Measurements from ENCODE around the gene GSG1L. TPM values are rescaled to one million over a fixed set of nuclear protein-coding genes. Genes with fewer than 3 reads are reported as not detected.

Gene GSG1L
- total RNA-seq, 1 experiment from 2014 or later, result not detected

DNA sequence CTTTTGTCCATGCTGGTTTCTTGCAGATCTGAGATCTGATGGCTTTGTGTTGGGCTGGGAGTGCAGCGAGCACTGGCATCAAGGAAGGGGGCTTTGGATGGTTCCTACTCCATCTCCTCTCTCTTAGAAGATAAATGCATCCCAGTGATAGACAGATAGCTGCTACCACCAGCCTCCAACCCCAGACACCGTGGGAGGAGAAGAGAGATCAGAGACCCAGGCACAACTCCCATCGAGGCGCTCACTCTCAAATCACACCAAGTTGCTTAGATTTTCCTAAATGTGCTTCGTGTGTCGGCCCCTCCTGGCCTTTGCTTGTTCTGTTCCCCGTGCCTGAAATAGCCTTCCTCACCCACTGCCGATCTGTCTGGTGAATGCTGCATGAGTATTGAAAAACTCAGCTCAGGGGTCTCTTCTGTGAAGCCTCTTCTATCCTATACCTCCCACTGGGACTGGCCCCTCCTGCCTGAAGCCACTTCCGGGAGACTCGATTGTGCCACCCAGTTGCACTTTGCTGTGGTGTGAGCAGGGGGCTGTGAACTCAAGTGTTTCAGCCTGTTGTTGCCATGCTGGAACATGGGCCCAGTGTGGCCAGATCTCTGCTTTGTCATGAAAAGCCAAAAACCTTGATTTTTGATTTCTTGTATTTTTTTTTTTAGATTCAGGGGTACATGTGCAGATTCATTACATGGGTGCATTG lies 242.7 kb downstream of the GSG1L start:
- no peak for DNase-seq (ENCODE audit: low read depth)

DNA sequence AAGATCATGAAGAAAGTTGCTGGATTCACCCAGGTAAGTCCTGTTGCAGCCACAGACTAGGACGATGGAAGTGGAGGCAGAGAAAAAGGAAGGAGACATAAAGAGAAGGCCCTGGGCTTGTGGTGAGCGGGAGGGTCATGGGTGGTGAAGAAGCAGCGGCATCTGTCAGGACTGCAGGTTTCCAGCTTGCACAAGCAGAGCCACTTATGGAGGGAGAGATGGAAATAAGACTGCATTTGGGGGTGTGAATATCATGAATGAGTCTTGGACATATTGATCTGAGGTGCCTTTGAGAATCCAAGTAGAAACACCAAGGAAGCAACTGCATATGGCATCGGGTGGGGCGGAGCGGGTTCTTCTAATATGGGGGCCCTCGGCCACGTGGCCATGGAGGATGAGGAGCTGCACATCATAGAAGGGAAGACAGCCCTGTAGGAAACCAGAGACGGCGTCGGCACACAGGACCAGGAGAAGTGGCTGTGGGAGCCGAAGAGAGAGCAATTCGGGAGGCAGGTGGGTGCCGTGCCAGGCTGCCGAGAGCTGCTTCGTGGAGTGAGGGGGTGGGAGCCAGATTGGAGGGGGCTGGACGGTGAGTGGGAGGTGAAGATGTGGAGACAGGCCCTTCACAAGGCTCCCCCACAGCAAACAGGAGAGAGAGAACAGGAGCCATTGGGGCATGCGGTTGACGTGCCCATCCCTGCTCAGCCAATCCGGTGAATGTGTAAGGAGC lies 243.5 kb downstream of the GSG1L start:
- no peak for DNase-seq (ENCODE audit: low read depth)

DNA sequence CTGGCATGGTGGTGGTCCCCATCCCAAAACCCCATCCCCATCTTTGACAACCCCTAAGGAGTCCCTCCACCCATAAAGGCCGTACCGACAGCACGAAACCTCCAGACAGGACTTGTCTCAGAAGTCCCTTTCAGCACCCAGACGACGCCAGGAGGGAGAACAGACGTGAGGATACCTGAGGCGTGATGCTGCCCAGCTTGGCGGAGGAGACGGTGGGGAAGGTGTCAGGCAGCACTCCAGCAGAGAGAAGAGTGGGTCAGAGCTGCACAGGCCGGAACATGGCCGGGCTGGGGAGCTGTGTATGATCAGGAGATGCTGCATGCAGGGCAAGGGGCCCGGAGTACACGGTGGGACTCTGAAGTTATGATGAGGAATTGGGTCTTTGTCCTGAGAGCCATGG lies 244.2 kb downstream of the GSG1L start:
- no peak for DNase-seq (ENCODE audit: low read depth)

DNA sequence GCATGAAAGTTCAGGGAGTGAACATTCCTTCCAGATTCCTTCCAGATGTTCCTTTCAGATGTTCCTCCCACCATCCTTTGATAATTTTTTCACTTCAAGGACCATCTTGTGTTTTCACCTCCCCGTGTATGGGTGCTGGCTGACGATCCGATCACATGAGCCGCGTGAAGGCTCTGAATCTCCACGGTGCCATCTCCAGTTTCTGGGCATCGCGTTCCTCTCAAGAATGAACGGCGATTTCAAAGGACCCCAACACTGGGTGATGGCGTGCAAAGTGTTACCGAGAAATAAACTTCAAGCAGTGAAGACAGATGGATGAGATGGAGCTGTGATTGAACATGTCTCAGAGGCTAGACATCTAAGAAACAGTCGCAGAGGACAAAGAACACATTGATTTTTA lies 245.3 kb downstream of the GSG1L start:
- DNase-seq (ENCODE audit: low read depth), result no peak

DNA sequence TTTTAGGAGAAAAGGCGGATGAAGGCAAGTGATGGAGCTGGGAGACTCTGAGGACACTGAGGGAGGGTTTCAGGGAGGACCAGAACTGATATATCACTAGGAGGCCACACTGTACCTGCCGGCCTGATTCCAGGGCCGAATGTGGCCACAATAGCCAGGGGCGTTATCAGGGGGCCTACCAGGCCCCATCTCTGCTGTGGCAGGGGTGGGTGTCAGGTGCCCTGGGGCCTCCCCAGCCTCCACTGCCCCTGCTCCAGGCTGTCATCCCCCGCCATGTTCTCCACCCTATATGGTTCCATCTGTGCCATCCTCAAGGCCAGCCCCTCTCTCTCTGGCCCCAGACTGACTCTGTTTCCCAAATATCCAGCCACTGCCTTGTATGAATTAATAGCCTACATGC lies 246.5 kb downstream of the GSG1L start:
- no peak for DNase-seq (ENCODE audit: low read depth)

DNA sequence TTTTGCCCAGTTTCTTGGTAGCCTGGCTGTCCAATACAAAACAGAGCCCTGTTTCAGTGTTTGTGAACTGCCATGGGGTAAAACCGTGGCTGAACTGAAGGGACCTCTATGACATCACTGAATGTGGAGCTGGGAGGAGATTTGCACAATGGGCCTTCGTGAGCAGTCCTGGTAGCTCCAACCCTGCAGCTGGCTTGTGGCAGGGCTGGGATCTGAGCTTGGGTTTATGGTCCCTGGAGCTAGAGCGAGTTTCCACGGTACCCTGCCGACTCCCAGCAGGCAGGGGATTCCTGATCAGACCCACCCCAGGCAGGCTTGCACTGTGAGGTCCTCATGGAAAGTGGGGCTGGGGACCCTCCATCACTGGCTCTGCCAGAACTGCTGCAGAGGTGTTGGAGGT lies 247.0 kb downstream of the GSG1L start:
- no peak for DNase-seq (ENCODE audit: low read depth)

DNA sequence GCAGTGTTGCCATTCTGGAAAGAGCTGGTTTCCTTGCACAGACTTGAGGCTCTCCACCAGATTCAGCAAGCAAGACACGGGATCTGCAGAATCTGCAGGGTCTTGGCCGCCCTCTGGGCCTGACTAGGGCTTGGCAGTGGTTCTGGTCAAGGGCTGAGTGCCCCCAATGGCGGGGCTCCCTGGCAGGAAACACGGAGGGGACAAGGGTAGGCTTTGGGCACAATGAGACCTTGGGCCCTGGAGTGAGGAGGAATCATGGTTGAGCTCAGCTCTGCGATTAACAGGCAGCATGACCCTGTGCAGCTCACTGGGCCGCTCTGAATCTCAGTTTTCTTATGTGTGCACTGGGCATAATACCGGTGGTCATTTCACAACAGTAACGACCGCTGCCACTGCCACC lies 249.9 kb downstream of the GSG1L start:
- DNase-seq (ENCODE audit: low read depth), result no peak

DNA sequence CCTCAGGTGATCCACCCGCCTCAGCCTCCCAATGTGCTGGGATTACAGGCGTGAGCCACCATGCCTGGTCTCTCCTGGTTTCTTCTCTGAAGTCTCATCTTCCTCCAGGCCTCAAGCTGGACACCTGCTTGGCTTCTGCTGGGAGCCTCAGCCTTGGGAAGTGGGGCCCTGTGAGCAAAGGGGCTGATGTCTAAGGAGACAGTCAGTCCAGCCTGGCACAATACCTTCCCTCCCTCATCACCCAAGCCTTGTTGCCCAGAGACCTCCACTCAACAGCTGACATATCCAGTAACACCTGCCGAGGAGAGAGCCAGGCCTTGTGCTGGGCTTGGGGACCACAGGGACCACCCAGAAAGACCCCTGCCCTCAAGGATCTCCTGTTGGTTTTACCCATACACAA lies 251.6 kb downstream of the GSG1L start:
- DNase-seq (ENCODE audit: low read depth), result no peak

DNA sequence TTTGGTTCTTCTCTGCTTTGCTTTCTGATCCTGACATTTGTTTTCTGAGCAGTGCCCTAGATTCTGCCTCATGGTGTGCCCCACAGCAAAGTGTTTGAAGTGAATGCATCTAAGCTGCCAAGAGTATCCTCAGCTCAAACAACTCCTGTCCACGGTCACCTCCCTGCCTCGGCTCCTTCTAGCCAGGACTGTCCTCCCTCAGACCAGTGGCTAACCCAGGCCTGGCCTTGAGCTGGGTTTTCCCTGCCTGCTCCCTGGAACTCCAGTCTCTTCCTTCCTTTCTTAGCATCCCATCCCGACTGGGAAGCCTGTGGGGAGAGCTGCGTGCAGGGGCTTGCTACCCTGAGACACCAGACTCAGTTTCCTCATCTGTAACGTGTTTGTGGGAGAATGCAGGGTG lies 256.5 kb downstream of the GSG1L start:
- DNase-seq (ENCODE audit: low read depth), result no peak

DNA sequence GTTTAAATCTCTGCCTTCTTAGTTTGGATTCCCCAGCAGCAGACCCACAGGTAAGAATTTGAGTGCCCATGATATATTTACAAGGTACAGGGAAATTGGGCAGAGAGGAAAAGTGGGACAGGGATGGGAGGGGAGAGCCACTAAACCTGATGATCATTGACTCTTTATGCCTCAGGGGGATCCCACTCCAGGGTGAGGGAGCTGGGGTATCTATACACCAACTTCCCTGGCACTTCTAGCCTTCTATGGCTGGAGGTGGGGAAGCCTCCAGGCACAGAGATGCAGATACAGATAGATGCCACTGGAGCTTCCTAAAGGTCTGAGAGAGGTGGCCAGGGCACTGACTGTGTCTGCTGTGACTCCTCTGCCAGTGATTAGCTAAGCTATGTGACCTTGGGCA lies 257.1 kb downstream of the GSG1L start:
- DNase-seq (ENCODE audit: low read depth), result no peak

DNA sequence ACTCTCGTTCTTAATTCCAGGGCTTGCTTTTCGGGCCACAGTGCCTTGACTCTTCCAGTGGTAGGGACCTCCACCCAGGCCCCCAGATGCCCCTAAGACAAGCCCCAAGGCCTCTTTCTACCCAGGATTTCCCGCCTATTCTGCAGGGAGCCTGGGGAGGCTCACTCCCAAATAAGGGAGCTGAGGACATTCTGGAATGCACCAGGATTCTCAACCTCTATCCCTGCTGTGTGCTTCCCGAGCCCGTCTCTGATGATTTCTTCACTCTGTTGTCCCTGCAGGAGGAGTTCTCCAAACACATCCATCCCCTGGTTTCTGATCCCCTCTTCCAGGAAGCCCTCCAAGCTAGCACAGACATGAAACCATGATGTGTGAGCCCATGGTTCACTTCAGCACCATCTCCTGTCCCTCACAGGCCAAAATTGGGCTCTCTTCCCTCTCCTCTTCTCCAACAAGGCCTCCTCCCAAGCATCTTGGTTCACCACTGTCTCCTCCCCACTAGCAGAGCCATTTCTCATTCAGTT lies 257.6 kb downstream of the GSG1L start:
- no peak for DNase-seq (ENCODE audit: low read depth)

DNA sequence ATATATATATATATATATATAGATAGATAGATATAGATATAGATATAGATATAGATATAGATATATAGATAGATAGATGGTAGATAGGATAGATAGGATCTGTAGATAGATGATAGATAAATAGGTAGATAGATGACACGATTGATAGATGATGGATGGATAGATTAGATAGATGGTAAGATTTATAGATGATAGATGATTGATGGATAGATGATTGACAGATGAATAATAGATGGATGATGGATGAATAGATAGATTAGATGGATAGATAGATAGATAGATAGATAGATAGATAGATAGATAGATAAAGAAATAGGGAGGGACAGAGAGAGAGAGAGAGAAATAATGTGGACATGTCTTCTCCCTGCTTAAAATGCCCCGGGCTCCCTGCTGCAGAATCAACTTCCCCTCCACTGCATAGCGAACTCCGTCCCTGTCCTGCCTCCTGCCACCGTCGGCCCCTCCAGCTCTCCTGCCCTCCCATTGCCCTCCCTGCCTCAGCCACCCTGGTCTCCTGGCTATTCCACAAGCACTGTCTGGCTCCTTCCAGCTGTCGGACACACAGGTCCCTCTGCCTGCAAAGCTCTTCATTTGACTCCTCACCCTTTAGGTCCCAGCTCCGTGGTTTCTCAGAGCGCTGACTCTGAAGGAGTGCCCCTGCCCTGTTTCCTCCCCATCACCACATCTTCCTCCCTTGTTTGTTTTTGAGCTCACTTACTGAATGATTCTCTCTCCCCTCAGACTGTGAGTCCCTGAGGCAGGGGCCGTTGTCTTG lies 259.6 kb downstream of the GSG1L start:
- no peak for DNase-seq (ENCODE audit: low read depth)

DNA sequence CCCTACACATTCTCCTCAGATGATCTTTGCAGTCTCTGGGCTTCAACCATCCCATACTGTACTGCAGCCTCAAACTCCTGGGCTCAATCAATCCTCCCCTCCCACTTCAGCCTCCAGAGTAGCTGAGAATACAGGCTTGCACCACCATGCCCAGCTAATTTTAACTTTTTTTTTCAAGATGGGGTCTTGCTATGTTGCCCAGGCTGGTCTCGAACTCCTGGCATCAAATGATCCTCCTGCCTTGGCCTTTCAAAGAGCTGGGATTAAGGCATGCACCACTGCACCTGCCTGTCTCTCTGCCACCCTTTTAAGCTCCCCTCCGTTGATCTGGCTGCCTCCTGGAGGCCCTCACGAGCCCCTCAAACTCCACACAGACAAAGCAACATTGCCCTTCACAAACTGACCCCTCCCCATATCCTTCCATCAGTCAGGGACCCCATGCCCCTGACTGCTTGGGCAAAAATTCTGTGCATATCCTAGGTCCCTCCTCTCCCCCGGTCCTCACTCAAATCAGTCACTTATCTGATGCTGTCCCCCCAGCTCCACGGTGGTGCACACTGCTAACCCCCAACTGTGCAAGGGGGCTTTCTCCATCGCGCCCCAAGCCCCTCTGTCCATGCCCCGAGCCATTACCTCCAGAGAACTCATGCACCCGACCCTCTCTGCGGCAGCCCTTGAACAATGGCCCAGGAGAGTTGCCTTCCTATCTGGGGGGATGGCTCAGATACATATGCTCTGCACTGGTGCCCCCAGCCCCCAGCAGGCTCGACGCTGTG lies 260.7 kb downstream of the GSG1L start:
- no peak for DNase-seq (ENCODE audit: low read depth)

DNA sequence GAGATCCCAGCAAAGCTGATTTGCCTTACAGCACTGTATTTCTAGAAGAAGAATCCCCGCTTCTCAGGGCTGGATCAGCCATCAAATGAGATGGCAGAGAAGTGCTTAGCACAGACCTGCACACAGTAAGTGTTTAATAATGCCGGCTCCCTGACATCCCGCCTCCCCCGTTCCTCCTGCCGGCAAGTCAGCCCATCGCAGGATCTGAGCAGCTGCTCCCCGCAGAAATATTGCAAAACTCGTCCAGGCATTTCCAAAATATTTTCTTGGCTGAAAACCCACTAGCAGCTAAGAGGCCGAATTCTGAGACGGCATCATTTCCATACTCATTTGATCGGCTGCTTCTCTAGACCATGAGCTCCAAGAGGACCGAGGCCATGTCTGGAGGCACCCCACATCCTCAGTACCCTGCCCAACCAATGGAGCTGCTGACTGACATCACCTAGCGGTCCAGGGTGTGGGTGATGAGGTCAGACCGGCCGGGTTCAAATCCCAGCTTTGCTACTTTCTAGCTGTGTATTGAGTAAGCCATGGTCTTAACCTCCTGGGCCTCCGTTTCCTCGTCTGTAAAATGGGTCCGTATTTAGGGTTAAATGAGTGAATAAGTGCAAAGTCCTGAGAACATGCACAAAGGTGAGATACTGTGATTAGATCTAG lies 262.1 kb downstream of the GSG1L start:
- peak; percentile 3 for DNase-seq (ENCODE audit: low read depth)

DNA sequence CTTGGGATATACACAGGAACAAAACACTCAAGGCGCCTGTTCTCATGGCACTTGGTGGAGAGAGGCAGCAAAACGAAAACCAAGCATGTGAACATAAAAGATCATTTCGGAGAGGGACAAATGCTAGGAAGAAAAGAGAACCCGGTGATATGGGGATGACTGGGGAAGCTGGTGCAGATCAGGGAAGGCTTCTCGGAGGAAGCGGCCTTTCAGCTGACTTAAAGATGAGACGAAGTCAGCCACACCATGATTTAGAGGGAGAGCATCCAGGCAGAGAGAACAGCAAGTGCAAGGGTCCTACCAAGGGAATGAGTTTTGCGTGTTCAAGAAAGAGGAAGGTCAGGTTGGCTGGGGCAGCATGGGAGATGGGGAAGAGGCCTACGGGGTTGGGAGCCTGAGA lies 262.7 kb downstream of the GSG1L start:
- no peak for DNase-seq (ENCODE audit: low read depth)

DNA sequence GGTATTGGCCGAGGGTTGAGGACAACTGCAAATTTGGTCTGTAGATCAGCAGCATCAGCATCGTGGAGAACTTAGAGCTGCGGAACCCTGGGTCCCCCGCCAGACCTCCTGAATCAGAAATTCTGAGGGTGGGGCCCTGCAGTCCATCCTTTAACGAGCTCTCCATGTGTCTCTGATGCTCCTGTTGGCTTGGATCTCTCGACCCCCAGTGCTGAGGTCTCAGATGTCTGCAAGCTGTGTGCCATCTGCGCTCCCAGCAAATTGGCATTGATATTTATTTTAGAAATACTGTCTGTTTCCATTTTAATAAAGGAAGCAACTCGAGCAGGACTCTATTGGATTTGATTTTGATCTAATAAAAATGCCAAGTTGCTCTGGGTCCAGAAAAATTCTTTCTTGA lies 263.6 kb downstream of the GSG1L start:
- DNase-seq (ENCODE audit: low read depth), result no peak

DNA sequence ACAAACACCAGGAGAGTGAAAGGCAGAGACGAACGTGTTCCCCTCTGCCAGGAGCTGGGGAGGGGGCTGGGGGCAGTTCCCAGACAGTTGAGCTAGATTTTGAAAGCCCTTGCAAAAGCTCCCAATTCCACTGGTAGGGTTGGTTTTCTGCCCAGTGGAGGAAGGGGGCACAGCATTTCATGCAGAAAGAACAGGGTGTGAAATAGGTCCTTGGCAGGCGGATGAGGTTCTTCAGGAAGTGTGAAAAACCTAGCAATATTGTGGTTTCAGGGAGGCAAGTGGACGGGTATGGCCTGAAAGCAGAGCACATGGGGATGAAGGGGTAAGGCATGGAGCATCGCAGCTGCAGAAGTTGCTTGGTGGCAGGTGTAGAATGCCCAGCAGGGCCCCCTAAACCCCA lies 265.3 kb downstream of the GSG1L start:
- DNase-seq (ENCODE audit: low read depth), result no peak

DNA sequence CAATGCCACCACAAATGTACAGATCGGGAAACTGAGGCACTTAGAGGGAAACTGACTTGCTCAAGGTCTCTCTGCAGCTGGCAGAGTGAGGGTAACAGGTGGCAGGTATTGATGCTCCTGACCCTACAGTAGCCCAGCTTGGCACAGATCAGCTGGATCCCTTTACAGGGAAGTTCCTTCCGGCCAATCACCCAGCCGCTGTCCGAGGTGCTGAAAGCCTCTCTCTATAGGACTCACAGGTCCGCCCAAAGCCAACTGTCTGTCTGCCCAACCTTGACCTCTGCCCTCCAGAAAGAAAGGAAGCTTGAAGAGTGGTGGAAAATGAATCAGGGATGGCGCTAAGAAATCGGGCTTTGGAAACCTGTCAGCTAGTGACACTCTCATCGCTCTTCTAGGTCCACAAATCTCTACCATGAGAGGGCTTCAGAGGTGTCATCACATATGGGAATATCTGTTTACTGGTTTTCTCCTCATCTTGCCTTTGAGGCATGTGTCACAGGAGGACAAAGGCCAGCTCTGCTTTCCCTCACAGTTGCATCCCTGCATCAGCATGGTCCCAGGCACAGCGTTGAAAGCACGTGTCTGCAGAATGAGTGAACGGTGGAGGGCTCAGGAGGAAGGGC lies 267.4 kb downstream of the GSG1L start:
- DNase-seq (ENCODE audit: low read depth), result peak; percentile 36

DNA sequence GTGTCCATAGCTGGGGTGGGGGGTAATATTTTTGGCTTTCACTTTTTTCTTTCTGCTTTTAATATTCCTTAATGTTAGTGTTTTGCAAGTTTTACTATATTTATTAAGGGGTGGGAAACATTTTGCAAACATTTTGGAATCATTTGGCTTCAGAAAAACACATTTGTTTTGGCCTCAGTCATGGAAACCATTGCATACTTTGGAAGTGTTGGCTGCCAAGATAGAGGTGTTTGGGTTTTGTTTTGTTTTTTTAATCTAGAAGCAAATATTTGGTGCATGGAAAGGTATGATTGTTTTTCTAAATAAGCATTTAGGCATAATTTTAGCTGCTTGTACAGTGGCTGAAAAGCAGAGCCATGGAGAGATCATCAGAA lies 270.3 kb downstream of the GSG1L start:
- DNase-seq (ENCODE audit: low read depth), result no peak

DNA sequence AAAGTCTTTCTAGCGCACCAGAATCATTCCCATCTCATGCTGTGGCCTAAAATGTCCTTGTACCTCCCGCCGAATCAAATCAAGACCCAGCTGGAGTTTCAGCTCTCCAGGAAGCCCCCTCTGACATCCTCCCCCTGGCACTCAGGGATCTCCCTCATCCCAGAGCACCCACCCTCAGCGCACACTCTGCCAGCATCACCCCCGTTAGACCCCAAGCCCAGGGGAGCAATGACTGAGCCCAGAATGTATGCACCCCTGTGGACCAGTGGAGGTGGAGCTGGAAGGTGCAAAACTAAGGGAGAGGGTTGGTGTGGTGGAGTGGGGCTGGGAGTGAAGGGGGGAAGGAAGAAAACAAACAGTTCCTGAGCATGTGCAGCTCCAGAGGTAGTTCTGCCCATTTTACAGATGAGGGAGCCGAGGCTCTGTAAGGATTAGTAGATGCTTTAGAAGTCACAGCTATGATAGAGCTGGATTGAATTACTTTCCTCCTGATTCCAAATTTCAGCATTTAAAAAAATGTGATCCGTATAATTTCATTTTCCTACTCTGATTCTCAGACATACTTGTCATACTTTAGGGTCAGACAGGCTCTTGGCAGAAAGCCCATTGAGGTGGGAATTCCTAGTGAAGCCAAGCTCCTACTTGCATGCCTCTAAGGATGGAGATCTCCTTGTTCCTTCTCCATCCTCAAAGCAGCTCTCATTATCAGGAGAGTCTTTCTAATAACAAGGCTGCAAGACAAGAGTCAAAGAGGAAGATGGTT lies 270.8 kb downstream of the GSG1L start:
- no peak for DNase-seq (ENCODE audit: low read depth)

Measured in LHCN-M2 (cell line).